MCF 10A (cell line): ENCODE measurements around the gene STRN4. TPM values are rescaled to one million over a fixed set of nuclear protein-coding genes. Genes with fewer than 3 reads are reported as not detected.

Source experiments
- BruUV-seq: library from RNA; stranded (reverse); fragments of 400-500 nt; replicated peaks from 2 replicates; lab custom pipeline; 2021; lab: Mats Ljungman, UMichigan
- CTCF ChIA-PET: fragments of 300-600 bp; sonication (Branson Sonifier 250); formaldehyde crosslinking; extraction: SDS; loops from one replicate; lab custom pipeline; 2021; ENCODE audit warnings: antibody characterized with exemption, inconsistent platforms; lab: Yijun Ruan, JAX
- POLR2A ChIA-PET: fragments of 300-600, 350-650 bp; sonication (Branson Sonifier 250); formaldehyde crosslinking; extraction: SDS; loops from one replicate; lab custom pipeline; 2020; ENCODE audit warnings: antibody characterized with exemption, inconsistent platforms; lab: Yijun Ruan, JAX
- DNase-seq: peaks from one replicate; pipeline ENCODE4 v3.0.0-alpha.2; 2018; ENCODE audit not compliant: unreplicated experiment
- H3K27ac Mint-ChIP-seq: one replicate; pipeline ENCODE4 v1.8.0; 2022; ENCODE audit warnings: mild to moderate bottlenecking, low read depth, mixed read lengths; ENCODE audit not compliant: unreplicated experiment
- H3K27me3 Mint-ChIP-seq: one replicate; pipeline ENCODE4 v1.8.0; 2022; ENCODE audit warnings: mixed read lengths; ENCODE audit not compliant: insufficient read depth, unreplicated experiment
- H3K36me3 Mint-ChIP-seq: one replicate; pipeline ENCODE4 v1.8.0; 2022; ENCODE audit warnings: mild to moderate bottlenecking, moderate library complexity, mixed read lengths; ENCODE audit not compliant: insufficient read depth, unreplicated experiment
- H3K4me1 Mint-ChIP-seq: one replicate; pipeline ENCODE4 v1.8.0; 2022; ENCODE audit warnings: mixed read lengths; ENCODE audit not compliant: insufficient read depth, unreplicated experiment
- H3K4me3 Mint-ChIP-seq: one replicate; pipeline ENCODE4 v1.8.0; 2022; ENCODE audit warnings: mild to moderate bottlenecking, moderate library complexity, mixed read lengths; ENCODE audit not compliant: unreplicated experiment
- H3K9me3 Mint-ChIP-seq: one replicate; pipeline ENCODE4 v1.8.0; 2022; ENCODE audit warnings: mixed read lengths; ENCODE audit not compliant: unreplicated experiment
- intact Hi-C: fragments of 100-400 bp; cut with micrococcal nuclease; formaldehyde crosslinking; loops from 2 replicates; pipeline ENCODE4 v1.14.1; 2022
- total RNA-seq: library from RNA; stranded (reverse); gene quantifications from 2 replicates; pipeline ENCODE4 v1.2.3, GENCODE V29; 2022
- TF ChIP-seq, protein P1 (sequence below): fragments of 200-600 bp; IDR thresholded peaks from one replicate; pipeline ENCODE4 v1.8.0; 2022; ENCODE audit warnings: antibody characterized with exemption, mild to moderate bottlenecking; ENCODE audit not compliant: unreplicated experiment

Gene STRN4
- total RNA-seq, 1 experiment from 2014 or later: 92.3 TPM

DNA sequence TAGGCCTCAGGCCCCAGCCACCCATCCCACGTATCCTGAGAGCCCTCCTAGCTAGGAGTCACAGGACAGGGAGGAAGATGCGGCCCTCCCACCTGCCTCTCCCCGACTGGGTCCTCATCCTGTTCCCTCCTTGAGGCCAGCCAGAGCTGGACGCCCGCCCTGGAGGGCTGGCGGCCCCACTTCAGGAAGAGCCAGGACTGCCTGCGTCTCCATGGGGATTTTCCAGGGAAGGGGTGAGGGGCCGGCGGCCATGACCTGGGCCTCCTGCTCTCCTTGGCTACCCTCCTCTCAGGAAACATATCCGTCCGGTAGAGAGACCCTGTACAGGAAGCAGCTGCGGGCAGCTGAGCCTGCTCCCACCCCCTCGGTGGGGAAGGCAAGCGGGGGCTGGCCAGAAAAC is 18.0 kb downstream of the STRN4 start:
- POLR2A ChIA-PET: no interaction called here
- Mint-ChIP-seq H3K9me3 (no peaks in the 10 kb centered on the region), H3K36me3 (peaks cover 63% of the 10 kb centered on the region), H3K4me1 (peaks cover 10% of the 10 kb centered on the region), H3K27me3 (no peaks in the 10 kb centered on the region), H3K27ac (no peak overlapping the region), H3K4me3 (no peak overlapping the region)
- no TSS peak for BruUV-seq
- TF ChIP-seq, protein P1, sequence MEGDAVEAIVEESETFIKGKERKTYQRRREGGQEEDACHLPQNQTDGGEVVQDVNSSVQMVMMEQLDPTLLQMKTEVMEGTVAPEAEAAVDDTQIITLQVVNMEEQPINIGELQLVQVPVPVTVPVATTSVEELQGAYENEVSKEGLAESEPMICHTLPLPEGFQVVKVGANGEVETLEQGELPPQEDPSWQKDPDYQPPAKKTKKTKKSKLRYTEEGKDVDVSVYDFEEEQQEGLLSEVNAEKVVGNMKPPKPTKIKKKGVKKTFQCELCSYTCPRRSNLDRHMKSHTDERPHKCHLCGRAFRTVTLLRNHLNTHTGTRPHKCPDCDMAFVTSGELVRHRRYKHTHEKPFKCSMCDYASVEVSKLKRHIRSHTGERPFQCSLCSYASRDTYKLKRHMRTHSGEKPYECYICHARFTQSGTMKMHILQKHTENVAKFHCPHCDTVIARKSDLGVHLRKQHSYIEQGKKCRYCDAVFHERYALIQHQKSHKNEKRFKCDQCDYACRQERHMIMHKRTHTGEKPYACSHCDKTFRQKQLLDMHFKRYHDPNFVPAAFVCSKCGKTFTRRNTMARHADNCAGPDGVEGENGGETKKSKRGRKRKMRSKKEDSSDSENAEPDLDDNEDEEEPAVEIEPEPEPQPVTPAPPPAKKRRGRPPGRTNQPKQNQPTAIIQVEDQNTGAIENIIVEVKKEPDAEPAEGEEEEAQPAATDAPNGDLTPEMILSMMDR: no peak
- intact Hi-C loops: no loop called here
- no peak for DNase-seq
- CTCF ChIA-PET: interaction anchor here (0.6 to 3.9 kb wide), 20 partner anchors 8 to 644 kb away, joined by 3 to 19 read pairs (median 6); no protein-coding TSS in a partner anchor

DNA sequence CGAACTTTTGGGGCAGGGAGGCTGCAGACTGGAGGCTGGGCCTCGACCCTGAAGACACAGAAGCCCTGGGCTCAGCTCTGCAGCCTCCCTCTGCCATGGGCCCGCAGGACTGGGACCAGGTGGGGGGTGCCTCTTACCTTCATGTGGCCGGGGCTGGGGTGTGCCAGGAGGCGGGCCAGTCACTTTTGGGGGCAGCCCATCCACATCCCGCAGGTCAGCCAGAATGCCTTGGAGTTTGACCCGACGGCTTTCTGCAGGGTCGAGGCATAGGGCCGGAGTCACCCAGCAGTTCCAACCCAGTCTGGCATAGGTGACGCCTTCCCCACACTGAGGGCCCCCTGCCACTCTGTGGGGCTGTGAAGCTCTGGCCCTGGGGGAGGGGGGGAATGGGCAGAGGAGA is 18.5 kb downstream of the STRN4 start:
- Mint-ChIP-seq H3K27ac (no peak overlapping the region), H3K4me3 (no peak overlapping the region), H3K9me3 (no peaks in the 10 kb centered on the region), H3K4me1 (peaks cover 10% of the 10 kb centered on the region), H3K27me3 (no peaks in the 10 kb centered on the region), H3K36me3 (peaks cover 62% of the 10 kb centered on the region)
- ChIA-PET CTCF (interaction anchor here (0.7 to 3.9 kb wide), 16 partner anchors 8 to 645 kb away, joined by 3 to 19 read pairs (median 5); no protein-coding TSS in a partner anchor), POLR2A (no interaction called here)
- no peak for DNase-seq
- TF ChIP-seq, protein P1: no peak
- no TSS peak for BruUV-seq
- intact Hi-C loops: no loop called here

DNA sequence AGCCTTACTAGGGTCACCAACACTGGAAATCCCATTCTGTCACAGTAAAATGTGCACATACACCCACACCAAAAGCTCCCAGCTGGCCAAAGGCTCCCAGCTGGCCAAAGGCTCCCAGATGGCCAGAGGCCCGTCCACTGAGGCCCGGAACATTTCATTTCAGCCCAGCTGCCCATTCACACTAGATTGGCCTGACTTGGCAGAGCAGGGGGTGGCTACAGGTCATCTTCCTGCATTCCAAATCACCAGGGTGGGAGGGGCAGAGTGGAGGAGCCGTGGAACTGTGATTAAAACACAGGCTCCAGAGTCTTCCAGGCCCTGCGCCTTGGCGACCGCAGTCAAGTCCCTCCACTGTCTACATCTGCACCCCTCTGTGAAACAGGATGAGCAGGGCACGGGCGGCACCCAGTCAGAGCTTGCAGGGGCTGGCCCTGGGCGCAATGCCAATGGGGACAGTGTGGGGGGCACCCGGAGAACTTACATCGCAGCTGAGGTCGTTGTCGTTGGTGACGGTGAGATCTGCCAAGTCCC is 19.2 kb downstream of the STRN4 start:
- BruUV-seq: no TSS peak
- Mint-ChIP-seq H3K36me3 (peaks cover 61% of the 10 kb centered on the region), H3K4me3 (no peak overlapping the region), H3K27me3 (no peaks in the 10 kb centered on the region), H3K4me1 (peaks cover 7% of the 10 kb centered on the region), H3K27ac (no peak overlapping the region), H3K9me3 (no peaks in the 10 kb centered on the region)
- POLR2A ChIA-PET: no interaction called here
- intact Hi-C loops: no loop called here
- TF ChIP-seq, protein P1: no peak
- CTCF ChIA-PET: interaction anchor here (0.6 to 2.5 kb wide), 5 partner anchors 9 to 198 kb away, joined by 3 to 13 read pairs (median 3); no protein-coding TSS in a partner anchor
- DNase-seq: no peak

DNA sequence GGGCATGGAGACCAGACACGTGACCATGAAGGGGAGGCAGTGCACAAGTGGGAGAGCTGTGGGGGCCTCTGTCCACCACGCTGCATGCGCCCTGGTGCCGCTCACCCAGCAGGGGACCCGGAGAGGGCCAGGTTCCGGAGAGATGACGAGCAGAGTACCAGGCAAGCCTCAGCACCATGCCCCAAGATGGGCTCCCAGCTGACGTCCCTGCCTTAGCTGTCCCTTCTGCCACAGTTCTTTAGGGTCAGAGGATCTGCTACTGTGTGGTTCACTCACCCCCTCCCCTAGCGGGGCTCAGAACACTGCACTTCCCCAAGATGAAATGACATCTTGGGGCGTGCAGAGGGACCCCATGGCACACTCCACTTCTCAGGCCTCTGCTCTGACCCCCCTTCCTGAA is 19.7 kb downstream of the STRN4 start:
- Mint-ChIP-seq H3K27me3 (no peaks in the 10 kb centered on the region), H3K9me3 (no peaks in the 10 kb centered on the region), H3K4me3 (no peak overlapping the region), H3K36me3 (peaks cover 61% of the 10 kb centered on the region), H3K4me1 (peaks cover 3% of the 10 kb centered on the region), H3K27ac (no peak overlapping the region)
- BruUV-seq: no TSS peak
- no peak for DNase-seq
- intact Hi-C loops: no loop called here
- ChIA-PET CTCF (interaction anchor here (0.6 to 1.1 kb wide), 4 partner anchors 8 to 189 kb away, joined by 3 to 5 read pairs (median 3); no protein-coding TSS in a partner anchor), POLR2A (no interaction called here)
- TF ChIP-seq, protein P1: no peak
